ENCODE data around the gene LYZL4. TPM values are rescaled to one million over a fixed set of nuclear protein-coding genes. Genes with fewer than 3 reads are reported as not detected.

Gene LYZL4
- total and polyA plus RNA-seq, 10 of the 15 experiments (the other 5 are each of a cell fraction or from before 2014, with no cell fraction given), result 0.10 to 0.11 (median 0.11) TPM; not detected in 7

- POLR2A ChIA-PET, result no interaction called here
- Histone ChIP-seq H3K79me2 (ENCODE audit: control insufficient read depth, insufficient read depth, low read length) (no peaks in the 10 kb centered on the region), H3K27ac (ENCODE audit: control insufficient read depth, insufficient read depth) (no peak overlapping the region), H3K4me1 (ENCODE audit: control insufficient read depth, insufficient read depth, low read length) (no peaks in the 10 kb centered on the region), H4K20me1 (ENCODE audit: control insufficient read depth, insufficient read depth) (no peaks in the 10 kb centered on the region), H3K9me3 (replicated peaks; ENCODE audit: control insufficient read depth, insufficient read depth, low read length) (no peaks in the 10 kb centered on the region), H3K36me3 (ENCODE audit: control insufficient read depth in 2 of 2, insufficient read depth in 2 of 2, low read length in 1 of 2) (no peaks in the 10 kb centered on the region), H3K4me2 (ENCODE audit: control insufficient read depth, insufficient read depth) (no peak overlapping the region), H3K4me3 (no peak overlapping the region), H3K27me3 (replicated peaks in 1 of 2; ENCODE audit: control insufficient read depth in 2 of 2, insufficient read depth in 2 of 2, low read length in 1 of 2) (peaks cover 0 to 3% of the 10 kb centered on the region in 2 experiments; a peak in 1 of 4 replicates), H3K9ac (ENCODE audit: control insufficient read depth, insufficient read depth, low read length) (no peak overlapping the region), H2AFZ (ENCODE audit: control insufficient read depth, low read depth, low read length) (no peak overlapping the region)
- in situ Hi-C loops (cut with MboI), result no loop called here
- intact Hi-C loops (cut with micrococcal nuclease; ENCODE audit: unreplicated experiment), result no loop called here
- DNase-seq (ENCODE audit: low read depth, low spot score) (no peak), FAIRE-seq (no peak), ATAC-seq (no peak)
- SMC1A ChIA-PET (ENCODE audit: uncharacterized antibody, unreplicated experiment), result no interaction called here
- no peak for TF ChIP-seq CHD4 (IDR thresholded peaks at IDR 0.05)
- RAD21 ChIA-PET (ENCODE audit: unreplicated experiment), result no interaction called here
- 56% methylated on average over 6 of the region's 6 CpGs for WGBS (ENCODE audit: insufficient coverage, insufficient replicate concordance, low lambda C conversion rate, missing lambda C conversion rate)
- BruUV-seq (replicated peaks), result no TSS peak
- CTCF ChIA-PET, result no interaction called here
Measured at GRCh38 chr3:42412526-42413155, 2.2 kb upstream of the LYZL4 start.

GRCh38 chr3:42411429-42411828 is 1.0 kb upstream of the LYZL4 start:
- Histone ChIP-seq H3K4me2 (ENCODE audit: control insufficient read depth, insufficient read depth) (no peak overlapping the region), H3K27ac (ENCODE audit: control insufficient read depth, insufficient read depth) (no peak overlapping the region), H3K36me3 (ENCODE audit: control insufficient read depth in 2 of 2, insufficient read depth in 2 of 2, low read length in 1 of 2) (no peaks in the 10 kb centered on the region), H3K9ac (ENCODE audit: control insufficient read depth, insufficient read depth, low read length) (no peak overlapping the region), H3K27me3 (replicated peaks in 1 of 2; ENCODE audit: control insufficient read depth in 2 of 2, insufficient read depth in 2 of 2, low read length in 1 of 2) (peaks cover 0 to 3% of the 10 kb centered on the region in 2 experiments; a peak in 1 of 4 replicates), H3K9me3 (replicated peaks; ENCODE audit: control insufficient read depth, insufficient read depth, low read length) (no peaks in the 10 kb centered on the region), H3K4me3 (no peak overlapping the region), H2AFZ (ENCODE audit: control insufficient read depth, low read depth, low read length) (no peak overlapping the region), H3K79me2 (ENCODE audit: control insufficient read depth, insufficient read depth, low read length) (no peaks in the 10 kb centered on the region), H3K4me1 (ENCODE audit: control insufficient read depth, insufficient read depth, low read length) (no peaks in the 10 kb centered on the region), H4K20me1 (ENCODE audit: control insufficient read depth, insufficient read depth) (no peaks in the 10 kb centered on the region)
- ChIA-PET RAD21 (ENCODE audit: unreplicated experiment) (no interaction called here), POLR2A (no interaction called here), SMC1A (ENCODE audit: uncharacterized antibody, unreplicated experiment) (no interaction called here), CTCF (no interaction called here)
- intact Hi-C loops (cut with micrococcal nuclease; ENCODE audit: unreplicated experiment), result no loop called here
- in situ Hi-C loops (cut with MboI), result no loop called here
- DNase-seq (ENCODE audit: low read depth, low spot score) (no peak), FAIRE-seq (no peak), ATAC-seq (no peak)
- TF ChIP-seq NKRF (conservative IDR thresholded peaks at IDR 0.05) (no peak), YY1 (IDR thresholded peaks at IDR 0.05; ENCODE audit: low read depth, low read length) (0 out of 2 replicates have a peak, but pooled peaks have one; percentile 16), ATF7 (IDR thresholded peaks at IDR 0.05; ENCODE audit: low read depth) (no peak), KLF5 (IDR thresholded peaks at IDR 0.05; ENCODE audit: partially characterized antibody) (no peak)
- 8% methylated on average over 1 of the region's 1 CpG for WGBS (ENCODE audit: insufficient coverage, insufficient replicate concordance, low lambda C conversion rate, missing lambda C conversion rate)
- BruUV-seq (replicated peaks), result no TSS peak

Measured in GM12878 (cell line).